ENCODE data around the gene PDXP. TPM values are rescaled to one million over a fixed set of nuclear protein-coding genes. Genes with fewer than 3 reads are reported as not detected.

The PDXP gene
- total and polyA plus RNA-seq, 3 donors from 2014 or later, result 51.9 to 117 (median 95.7) TPM

- intact Hi-C loops (cut with DNase I; ENCODE audit: low total_unique reads), result no loop called here
- no peaks in the 10 kb centered on the region for H3K36me3 ChIP-seq (ENCODE audit: low read depth, missing control alignments)
- TF ChIP-seq POLR2A (IDR thresholded peaks at IDR 0.05) (no peak), CTCF (IDR thresholded peaks at IDR 0.05) (no peak)
- no peaks in the 10 kb centered on the region for H3K27me3 ChIP-seq
- no peaks in the 10 kb centered on the region for H3K4me1 ChIP-seq
- DNase-seq, result no peak
- H3K9me3 ChIP-seq, result no peaks in the 10 kb centered on the region
- H3K27ac ChIP-seq, result no peak overlapping the region
- 80 to 88% methylated on average over 3 of the region's 3 CpGs for WGBS, 2 donors
- H3K4me3 ChIP-seq, result no peak overlapping the region
Measured at GRCh38 chr22:37704645-37705044, 46.1 kb downstream of the PDXP start.

GRCh38 chr22:37705205-37705604 lies 46.7 kb downstream of the PDXP start:
- H3K27me3 ChIP-seq, result no peaks in the 10 kb centered on the region
- no peak for DNase-seq
- no peak overlapping the region for H3K4me3 ChIP-seq
- intact Hi-C loops (cut with DNase I; ENCODE audit: low total_unique reads), result no loop called here
- no peak overlapping the region for H3K27ac ChIP-seq
- 96 to 98% methylated on average over 3 of the region's 3 CpGs for WGBS, 2 donors
- no peak for TF ChIP-seq POLR2A (IDR thresholded peaks at IDR 0.05)
- no peak for TF ChIP-seq CTCF (IDR thresholded peaks at IDR 0.05)
- no peaks in the 10 kb centered on the region for H3K4me1 ChIP-seq
- no peaks in the 10 kb centered on the region for H3K9me3 ChIP-seq
- no peaks in the 10 kb centered on the region for H3K36me3 ChIP-seq (ENCODE audit: low read depth, missing control alignments)

DNA sequence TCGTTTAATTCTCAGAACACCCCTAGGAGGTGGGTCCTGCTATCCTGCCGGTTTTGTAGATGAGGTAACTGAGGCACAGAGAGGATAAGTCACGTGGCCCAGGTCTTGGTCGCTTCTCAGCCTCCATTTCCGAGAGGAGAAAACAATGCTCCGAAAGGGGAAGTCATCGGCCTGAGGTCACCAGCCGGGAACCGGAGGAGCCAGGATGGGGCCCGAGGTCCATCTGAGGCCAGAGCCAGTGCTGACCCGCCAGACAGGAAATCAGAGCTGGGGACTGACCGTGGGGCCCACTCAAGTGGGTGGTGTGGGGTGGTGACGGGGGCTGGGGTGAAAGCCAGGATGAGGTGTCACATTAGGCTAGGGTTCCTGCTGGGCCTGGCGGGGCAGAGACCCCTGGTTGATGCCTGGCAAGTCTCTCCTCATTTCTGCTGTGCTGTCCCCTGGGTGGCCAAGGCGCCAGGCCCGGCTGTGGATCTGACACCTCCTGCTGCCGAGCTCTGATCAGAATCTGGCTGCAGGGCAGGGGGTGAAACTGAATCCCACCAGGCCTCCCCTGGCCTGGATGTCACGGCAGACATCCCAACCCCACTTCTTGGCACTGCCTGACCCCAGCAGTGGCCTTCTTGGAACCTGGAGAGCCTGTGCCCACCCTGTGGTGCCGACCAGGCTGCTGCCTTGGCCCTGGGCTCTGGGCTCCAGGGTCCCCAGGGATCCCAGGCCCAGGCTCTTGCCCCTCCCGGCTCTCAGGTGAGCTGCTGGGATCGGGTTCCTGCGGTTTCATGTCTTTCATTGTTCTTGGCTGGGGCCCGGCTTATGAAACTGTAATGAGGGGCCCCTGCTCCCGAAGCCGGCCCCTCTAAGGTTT lies 50.3 kb downstream of the PDXP start:
- WGBS, 2 donors, result 91 to 94% methylated on average over 19 to 25 of the region's 25 CpGs
- intact Hi-C loops (cut with DNase I; ENCODE audit: low total_unique reads), result no loop called here
- no peak for DNase-seq
- Histone ChIP-seq H3K4me1 (no peaks in the 10 kb centered on the region), H3K9me3 (no peaks in the 10 kb centered on the region), H3K4me3 (no peak overlapping the region), H3K27me3 (no peaks in the 10 kb centered on the region), H3K27ac (no peak overlapping the region), H3K36me3 (ENCODE audit: low read depth, missing control alignments) (no peaks in the 10 kb centered on the region)
- TF ChIP-seq POLR2A (IDR thresholded peaks at IDR 0.05), result no peak
- no peak for TF ChIP-seq CTCF (IDR thresholded peaks at IDR 0.05)

GRCh38 chr22:37709445-37709765 lies 50.9 kb downstream of the PDXP start:
- no peaks in the 10 kb centered on the region for H3K4me1 ChIP-seq
- no peak overlapping the region for H3K27ac ChIP-seq
- no peaks in the 10 kb centered on the region for H3K9me3 ChIP-seq
- intact Hi-C loops (cut with DNase I; ENCODE audit: low total_unique reads), result no loop called here
- H3K27me3 ChIP-seq, result no peaks in the 10 kb centered on the region
- H3K36me3 ChIP-seq (ENCODE audit: low read depth, missing control alignments), result no peaks in the 10 kb centered on the region
- TF ChIP-seq CTCF (IDR thresholded peaks at IDR 0.05) (no peak), POLR2A (IDR thresholded peaks at IDR 0.05) (no peak)
- WGBS, 2 donors, result 91 to 94% methylated on average over 8 to 11 of the region's 15 CpGs
- DNase-seq, result no peak
- H3K4me3 ChIP-seq, result no peak overlapping the region

- Histone ChIP-seq H3K4me1 (no peaks in the 10 kb centered on the region), H3K4me3 (no peak overlapping the region), H3K27ac (no peak overlapping the region), H3K27me3 (no peaks in the 10 kb centered on the region), H3K9me3 (no peaks in the 10 kb centered on the region), H3K36me3 (ENCODE audit: low read depth, missing control alignments) (no peaks in the 10 kb centered on the region)
- 90 to 100% methylated on average over 3 of the region's 3 CpGs for WGBS, 2 donors
- intact Hi-C loops (cut with DNase I; ENCODE audit: low total_unique reads), result no loop called here
- no peak for DNase-seq
- TF ChIP-seq CTCF (IDR thresholded peaks at IDR 0.05), result no peak
- no peak for TF ChIP-seq POLR2A (IDR thresholded peaks at IDR 0.05)
Measured at GRCh38 chr22:37710675-37711074, 52.2 kb downstream of the PDXP start.
